ENCODE results near the gene ACADVL.

DNA sequence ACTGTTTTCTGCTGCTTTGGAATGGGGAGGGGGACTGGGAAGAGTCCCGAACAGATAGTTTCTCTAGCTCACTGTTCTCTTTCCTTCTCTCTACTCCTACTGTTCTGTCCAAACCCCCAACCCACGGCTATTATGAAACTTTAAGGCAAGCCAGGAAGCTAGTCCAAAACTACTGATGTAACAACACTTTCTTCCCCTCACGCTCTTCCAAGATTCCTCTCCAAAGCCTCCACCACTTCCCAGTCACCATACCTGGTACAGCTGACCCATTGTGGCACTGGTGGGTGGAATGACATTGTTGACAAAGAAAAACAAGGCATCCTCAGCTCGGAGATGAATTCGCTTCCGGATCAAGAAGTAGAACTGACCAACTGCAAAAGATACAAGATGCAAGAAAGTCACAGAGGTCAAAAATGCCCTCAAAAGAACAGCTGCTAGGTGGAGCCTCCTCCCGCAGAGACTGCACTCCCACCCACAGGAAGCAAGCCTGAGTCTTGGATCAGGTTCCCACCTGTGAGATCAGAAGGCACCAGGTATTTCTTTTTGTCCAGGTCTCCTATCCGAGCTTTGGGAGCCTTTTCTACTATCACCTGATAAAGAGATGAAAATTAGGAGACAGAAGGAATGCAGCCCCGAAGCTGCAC is 21.5 kb downstream of the ACADVL start:
- TF ChIP-seq, protein P1, sequence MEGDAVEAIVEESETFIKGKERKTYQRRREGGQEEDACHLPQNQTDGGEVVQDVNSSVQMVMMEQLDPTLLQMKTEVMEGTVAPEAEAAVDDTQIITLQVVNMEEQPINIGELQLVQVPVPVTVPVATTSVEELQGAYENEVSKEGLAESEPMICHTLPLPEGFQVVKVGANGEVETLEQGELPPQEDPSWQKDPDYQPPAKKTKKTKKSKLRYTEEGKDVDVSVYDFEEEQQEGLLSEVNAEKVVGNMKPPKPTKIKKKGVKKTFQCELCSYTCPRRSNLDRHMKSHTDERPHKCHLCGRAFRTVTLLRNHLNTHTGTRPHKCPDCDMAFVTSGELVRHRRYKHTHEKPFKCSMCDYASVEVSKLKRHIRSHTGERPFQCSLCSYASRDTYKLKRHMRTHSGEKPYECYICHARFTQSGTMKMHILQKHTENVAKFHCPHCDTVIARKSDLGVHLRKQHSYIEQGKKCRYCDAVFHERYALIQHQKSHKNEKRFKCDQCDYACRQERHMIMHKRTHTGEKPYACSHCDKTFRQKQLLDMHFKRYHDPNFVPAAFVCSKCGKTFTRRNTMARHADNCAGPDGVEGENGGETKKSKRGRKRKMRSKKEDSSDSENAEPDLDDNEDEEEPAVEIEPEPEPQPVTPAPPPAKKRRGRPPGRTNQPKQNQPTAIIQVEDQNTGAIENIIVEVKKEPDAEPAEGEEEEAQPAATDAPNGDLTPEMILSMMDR (IDR thresholded peaks at IDR 0.05) = no peak
- no peak for TF ChIP-seq POLR2AphosphoS5 (IDR thresholded peaks at IDR 0.05)
